A549 (cell line): ENCODE measurements around the gene JPT1. TPM values are rescaled to one million over a fixed set of nuclear protein-coding genes. Genes with fewer than 3 reads are reported as not detected.

Experiments used
- ATAC-seq, 2 experiments: fragments of 200-7000 bp in 1 of 2; fragments of >200 bp in 1 of 2; cut with Nextera tagmentation in 1 of 2; cut with Tn5 transposase in 1 of 2; 3 replicates each; pipeline versions ENCODE4 v1.8.0 to v1.9.1; 2018 to 2020; ENCODE audit warnings: mild to moderate bottlenecking in 1 of 2, moderate library complexity in 1 of 2
- CTCF ChIA-PET: fragments of 300-600 bp; sonication (Branson Sonifier 250); formaldehyde crosslinking; extraction: SDS; loops from one replicate; lab custom pipeline; 2021; ENCODE audit warnings: antibody characterized with exemption, inconsistent platforms; lab: Yijun Ruan, JAX
- POLR2A ChIA-PET: fragments of 350-600 bp; formaldehyde crosslinking; extraction: SDS; loops from one replicate; lab custom pipeline; 2021; ENCODE audit warnings: antibody characterized with exemption, inconsistent platforms; lab: Yijun Ruan, JAX
- DNase-seq, 2 experiments: peaks; one replicate each; pipeline versions ENCODE4 v3.0.0 to v3.0.0-alpha.2; 2011 to 2016; ENCODE audit warnings: low read depth in 1 of 2, low spot score in 1 of 2
- FAIRE-seq: peaks from 2 replicates; lab custom pipeline; 2011; peaks lifted over from hg19 to GRCh38; lab: Jason Lieb, UNC
- H3K27ac ChIP-seq, 2 experiments: fragments of >200 bp; sonication (Bioruptor Twin); formaldehyde crosslinking; 3 replicates each; pipeline ENCODE4 v1.5.1; 2016 to 2017
- H3K4me1 ChIP-seq: fragments of >200 bp; sonication (Bioruptor Twin); formaldehyde crosslinking; 3 replicates; pipeline ENCODE4 v1.6.1; 2016
- H3K4me2 ChIP-seq: fragments of >200 bp; sonication (Bioruptor Twin); formaldehyde crosslinking; 3 replicates; pipeline ENCODE4 v1.6.1; 2016
- H3K4me3 ChIP-seq: fragments of >200 bp; sonication (Bioruptor Twin); formaldehyde crosslinking; 3 replicates; pipeline ENCODE4 v1.5.1; 2016
- H3K9me3 ChIP-seq: fragments of >200 bp; sonication (Bioruptor Twin); formaldehyde crosslinking; 3 replicates; pipeline ENCODE4 v1.6.1; 2016
- ATOH8 ChIP-seq: fragments of 250-450 bp; sonication (Bioruptor Pico); IDR thresholded peaks from 2 replicates; pipeline ENCODE4 v1.5.0; 2020; ENCODE audit warnings: low read depth, mild to moderate bottlenecking, moderate library complexity
- BCL3 ChIP-seq: fragments of >200 bp; sonication (Bioruptor Twin); formaldehyde crosslinking; IDR thresholded peaks from 3 replicates; pipeline ENCODE4 v1.6.1; 2016
- CBX8 ChIP-seq: fragments of 200-600 bp; sonication (generic); IDR thresholded peaks from 2 replicates; pipeline ENCODE4 v1.6.1; 2016
- CEBPB ChIP-seq, 2 experiments: fragments of >200 bp in 1 of 2; sonication (Bioruptor Twin) in 1 of 2; formaldehyde crosslinking in 1 of 2; IDR thresholded peaks; 2 replicates each; pipeline ENCODE4 v1.6.1; 2012 to 2016
- CTCF ChIP-seq: fragments of >200 bp; sonication (Bioruptor Twin); formaldehyde crosslinking; IDR thresholded peaks from 3 replicates; pipeline ENCODE4 v1.5.1; 2016
- E2F6 ChIP-seq: IDR thresholded peaks from 2 replicates; pipeline ENCODE4 v1.6.1; 2012; ENCODE audit warnings: low read depth, borderline replicate concordance
- HDAC2 ChIP-seq: fragments of 200-600 bp; sonication (generic); IDR thresholded peaks from 2 replicates; pipeline ENCODE4 v1.6.1; 2016
- HES2 ChIP-seq: fragments of >200 bp; sonication (Bioruptor Twin); formaldehyde crosslinking; IDR thresholded peaks from 2 replicates; pipeline ENCODE4 v1.6.1; 2016
- HMGXB4 ChIP-seq: fragments of 250-450 bp; sonication (Bioruptor Pico); IDR thresholded peaks from 2 replicates; pipeline ENCODE4 v1.5.0; 2021; ENCODE audit warnings: mild to moderate bottlenecking, moderate library complexity, borderline replicate concordance
- KDM1A ChIP-seq: fragments of 200-600 bp; sonication (generic); IDR thresholded peaks from 2 replicates; pipeline ENCODE4 v1.6.1; 2016; ENCODE audit warnings: low read depth, mild to moderate bottlenecking
- MAX ChIP-seq: IDR thresholded peaks from 2 replicates; pipeline ENCODE4 v1.6.1; 2012
- MAZ ChIP-seq: fragments of 150-350 bp; IDR thresholded peaks from 2 replicates; pipeline ENCODE4 v1.6.1; 2014; ENCODE audit warnings: antibody characterized with exemption, low read depth, low read length, borderline replicate concordance
- PHF8 ChIP-seq: fragments of 200-600 bp; sonication (generic); IDR thresholded peaks from 2 replicates; pipeline ENCODE4 v1.6.1; 2016; ENCODE audit warnings: low read depth, mild to moderate bottlenecking, antibody characterized with exemption, moderate library complexity, borderline replicate concordance
- RARB ChIP-seq: fragments of 250-450 bp; sonication (Bioruptor Pico); IDR thresholded peaks from 2 replicates; pipeline ENCODE4 v1.8.0; 2021; ENCODE audit warnings: mild to moderate bottlenecking, moderate library complexity
- RFX5 ChIP-seq: fragments of 450-650 bp; IDR thresholded peaks from 2 replicates; pipeline ENCODE4 v1.7.1; 2014; ENCODE audit warnings: antibody characterized with exemption, mild to moderate bottlenecking, moderate library complexity
- TFCP2L1 ChIP-seq: fragments of 250-450 bp; sonication (Bioruptor Pico); IDR thresholded peaks from 2 replicates; pipeline ENCODE4 v1.5.0; 2021; ENCODE audit warnings: mild to moderate bottlenecking
- TP53 ChIP-seq: fragments of 250-450 bp; sonication (Bioruptor Pico); IDR thresholded peaks from 2 replicates; pipeline ENCODE4 v1.5.0; 2021; ENCODE audit warnings: mild to moderate bottlenecking, moderate library complexity
- ZC3H11A ChIP-seq: fragments of 450-650 bp; IDR thresholded peaks from 2 replicates; pipeline ENCODE4 v1.6.1; 2014; ENCODE audit warnings: antibody characterized with exemption, mild to moderate bottlenecking
- ZNF302 ChIP-seq: fragments of 250-450 bp; sonication (Bioruptor Pico); IDR thresholded peaks from 2 replicates; pipeline ENCODE4 v1.9.0; 2021; ENCODE audit warnings: inconsistent platforms, mild to moderate bottlenecking, moderate library complexity
- WGBS: methylation state at CpG from one replicate; pipeline ENCODE4 v1.1.6; 2017; ENCODE audit errors: missing lambda C conversion rate; 5-methylcytosine and 5-hydroxymethylcytosine counted together
- polyA plus RNA-seq, 4 experiments: library from polyadenylated mRNA; depleted of rRNA in 3 of 4; stranded (reverse); fragments of >200 nt; fragmentation: RNase III in 1 of 4; extraction: RNeasy Plus Mini Kit Qiagen cat#74134 plus additional on column Dnase treatment in 1 of 4; gene quantifications; 2 replicates in 3 of 4; 3 replicates in 1 of 4; pipeline ENCODE4 v1.2.3, GENCODE V29; 2011 to 2017

The JPT1 gene
- polyA plus RNA-seq, 2 of the 4 experiments (the other 2 are of a cell fraction) = 196 to 623 TPM

- TF ChIP-seq CTCF = no peak
- peak; percentile 89; the same call in 1 of the 2 replicates for TF ChIP-seq E2F6
- TF ChIP-seq TFCP2L1 (CRISPR knock-in tag) = peak; percentile 78; the same call in 1 of the 2 replicates
- peak; percentile 41; the same call in 1 of the 2 replicates for TF ChIP-seq RFX5
- peak; percentile 73 for TF ChIP-seq MAX
- TF ChIP-seq PHF8 = peak; percentile 38
- no peak for TF ChIP-seq ZC3H11A
- TF ChIP-seq HDAC2 = no peak
- TF ChIP-seq MAZ = peak; percentile 82
- peak; percentile 70; the same call in 1 of the 2 replicates for TF ChIP-seq ZNF302 (CRISPR knock-in tag)
- 0 out of 2 replicates have a peak, but pooled peaks have one; percentile 77 for TF ChIP-seq TP53 (CRISPR knock-in tag)
- TF ChIP-seq, all 56 proteins: peak for 21
Observed at GRCh38 chr17:75182569-75183436, 28.5 kb upstream of the JPT1 start, which contains the start of gene SUMO2 (continued).

- peaks cover 15% of the 10 kb centered on the region; the same call in 2 of the 3 replicates for H3K4me1 ChIP-seq
- H3K4me3 ChIP-seq = peak overlapping the region; percentile 96
- ChIA-PET CTCF (interaction anchor here (0.8 to 3.9 kb wide), 2 partner anchors 66 to 68 kb away, joined by 3 to 21 read pairs; no protein-coding TSS in a partner anchor), POLR2A (no interaction called here)
- FAIRE-seq (no peak), DNase-seq (no peak), ATAC-seq (peak in 1 of 2 experiments; percentile 30; a peak in 3 of 6 replicates)
- H3K4me2 ChIP-seq = peak overlapping the region; percentile 88
- WGBS = 0% methylated on average over 3 of the region's 33 CpGs
- peak overlapping the region; percentile 93 to 98 for H3K27ac ChIP-seq
- no peaks in the 10 kb centered on the region for H3K9me3 ChIP-seq
- 0 out of 2 replicates have a peak, but pooled peaks have one; percentile 60 for TF ChIP-seq HMGXB4
- TF ChIP-seq KDM1A = no peak
- TF ChIP-seq PHF8 = peak; percentile 80; the same call in 1 of the 2 replicates
Observed at GRCh38 chr17:75182319-75182568, 27.9 kb upstream of the JPT1 start.

- 1% methylated on average over 27 of the region's 34 CpGs for WGBS
Observed at GRCh38 chr17:75181608-75182318, 27.5 kb upstream of the JPT1 start.

More at GRCh38 chr17:75181608-75182318, 27.5 kb upstream of the JPT1 start:
- Histone ChIP-seq H3K9me3 (no peaks in the 10 kb centered on the region), H3K4me3 (peak overlapping the region; percentile 96), H3K4me1 (peaks cover 15% of the 10 kb centered on the region; the same call in 2 of the 3 replicates), H3K4me2 (peak overlapping the region; percentile 88), H3K27ac (peak overlapping the region; percentile 93 to 98)
- ChIA-PET POLR2A (interaction anchor here (0.6 to 0.8 kb wide), 2 partner anchors 10 to 20 kb away, joined by 3 to 6 read pairs; no protein-coding TSS in a partner anchor), CTCF (interaction anchor here (1.7 to 4.1 kb wide), 5 partner anchors 8 to 68 kb away, joined by 6 to 16 read pairs (median 8); no protein-coding TSS in a partner anchor)
- ATAC-seq (peak; percentile 3 to 31; a peak in 3 of 6 replicates), FAIRE-seq (no peak), DNase-seq (no peak)
- TF ChIP-seq ATOH8 (CRISPR knock-in tag) = no peak
- TF ChIP-seq TFCP2L1 (CRISPR knock-in tag) = no peak
- no peak for TF ChIP-seq CEBPB (IDR thresholded peaks at IDR 0.05)
- TF ChIP-seq BCL3 = no peak
- no peak for TF ChIP-seq RARB (CRISPR knock-in tag)
- no peak for TF ChIP-seq HES2
- no peak for TF ChIP-seq CBX8
- no peak for TF ChIP-seq HMGXB4
